Measurements from ENCODE around the gene ZNF609. TPM values are rescaled to one million over a fixed set of nuclear protein-coding genes. Genes with fewer than 3 reads are reported as not detected.

The ZNF609 gene
- total RNA-seq, 2 donors from 2014 or later = 13.4 to 23.7 TPM

DNA sequence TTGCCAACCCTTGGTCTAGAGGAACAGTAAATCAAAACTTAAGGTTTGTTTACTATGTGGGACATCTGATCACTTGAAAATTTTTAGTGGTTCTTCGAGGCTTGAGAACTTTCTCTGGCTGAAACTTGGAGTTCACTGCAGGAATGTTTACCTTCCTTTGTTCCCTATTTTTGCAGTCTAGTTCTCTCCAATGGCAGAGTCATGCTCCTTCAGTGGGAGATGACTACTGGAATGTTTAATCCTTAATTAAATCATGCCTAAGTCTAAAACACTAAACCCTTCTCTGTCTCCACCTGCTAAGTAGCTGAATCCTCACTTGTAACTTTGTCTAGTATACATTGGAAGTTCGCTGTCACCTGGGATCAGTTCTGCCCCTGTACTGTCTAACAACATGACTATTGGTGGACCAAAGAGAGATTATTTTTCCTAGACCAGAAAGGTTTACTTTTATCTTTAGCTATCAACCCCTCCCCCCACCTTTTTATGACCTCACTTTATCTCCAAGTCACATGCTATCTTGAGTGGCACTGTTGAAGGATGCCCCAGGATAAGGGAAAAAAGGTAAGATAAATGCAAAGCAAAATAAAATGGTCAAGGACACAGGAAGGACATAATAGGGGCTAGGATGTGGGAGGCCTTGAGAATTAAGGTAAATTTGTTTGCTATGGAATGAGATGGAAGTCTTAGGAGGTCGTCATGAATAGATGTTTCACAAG lies 1.2 kb upstream of the ZNF609 start:
- no peak for DNase-seq (ENCODE audit: low spot score)
- Histone ChIP-seq H3K27ac (no peak overlapping the region), H3K4me1 (peaks cover 3 to 33% of the 10 kb centered on the region in 2 donors)

DNA sequence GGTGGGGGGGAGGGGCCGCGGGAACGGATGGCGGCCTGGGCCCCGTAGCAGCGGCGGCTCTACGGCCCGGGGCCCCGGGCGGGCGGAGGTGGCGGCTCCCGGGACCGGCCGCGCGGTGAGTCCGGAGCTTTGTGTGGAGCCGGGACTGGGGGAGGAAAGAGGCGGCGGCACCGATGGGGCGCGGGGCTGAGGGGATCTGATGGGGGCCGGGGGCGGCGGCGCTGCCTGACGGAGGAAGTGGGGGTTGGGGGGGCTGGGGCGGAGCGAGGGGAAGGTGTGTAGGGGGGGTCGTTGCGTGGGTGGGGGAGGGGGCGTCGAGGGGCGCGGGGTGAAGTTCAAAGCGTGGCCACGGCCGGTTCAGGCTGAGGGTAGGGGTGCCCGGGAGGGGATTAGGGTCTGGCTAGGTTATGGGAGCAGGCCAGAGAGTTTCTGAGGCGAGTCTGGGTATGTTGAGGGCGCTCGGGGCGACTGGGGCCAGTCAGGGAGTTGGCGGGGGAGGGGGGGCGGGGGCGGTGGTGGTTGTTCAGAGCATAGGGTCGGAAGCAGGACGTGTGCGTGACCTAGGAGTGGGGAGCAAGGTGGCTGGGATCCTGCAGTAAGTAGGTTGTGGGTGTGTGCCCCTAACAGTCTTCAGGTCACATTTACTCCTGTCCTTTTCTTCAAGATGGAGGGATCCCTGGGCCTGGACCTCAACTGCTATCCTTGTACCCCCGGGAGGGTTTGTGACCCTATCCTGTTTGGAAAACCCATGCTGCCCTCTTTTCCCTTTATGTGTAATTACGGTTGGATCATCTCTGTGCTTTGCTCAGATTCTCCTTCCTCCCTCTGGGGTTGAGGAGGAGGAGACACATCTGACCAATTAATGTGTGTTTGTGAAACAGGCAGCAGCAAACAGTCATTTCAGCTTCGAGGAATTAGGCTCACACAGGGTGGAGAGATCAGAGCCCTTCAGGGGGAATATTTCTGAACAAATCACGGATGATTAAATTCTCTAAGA lies 644 bp downstream of the ZNF609 start:
- no peaks in the 10 kb centered on the region for H3K27me3 ChIP-seq
- H3K4me1 ChIP-seq = peaks cover 3 to 41% of the 10 kb centered on the region in 2 donors
- DNase-seq (ENCODE audit: low spot score) = no peak
- peak overlapping the region; percentile 82 to 84 for H3K4me3 ChIP-seq
- no peaks in the 10 kb centered on the region for H3K9me3 ChIP-seq
- H3K27ac ChIP-seq = peak overlapping the region; percentile 85 to 90
- TF ChIP-seq, protein P1, sequence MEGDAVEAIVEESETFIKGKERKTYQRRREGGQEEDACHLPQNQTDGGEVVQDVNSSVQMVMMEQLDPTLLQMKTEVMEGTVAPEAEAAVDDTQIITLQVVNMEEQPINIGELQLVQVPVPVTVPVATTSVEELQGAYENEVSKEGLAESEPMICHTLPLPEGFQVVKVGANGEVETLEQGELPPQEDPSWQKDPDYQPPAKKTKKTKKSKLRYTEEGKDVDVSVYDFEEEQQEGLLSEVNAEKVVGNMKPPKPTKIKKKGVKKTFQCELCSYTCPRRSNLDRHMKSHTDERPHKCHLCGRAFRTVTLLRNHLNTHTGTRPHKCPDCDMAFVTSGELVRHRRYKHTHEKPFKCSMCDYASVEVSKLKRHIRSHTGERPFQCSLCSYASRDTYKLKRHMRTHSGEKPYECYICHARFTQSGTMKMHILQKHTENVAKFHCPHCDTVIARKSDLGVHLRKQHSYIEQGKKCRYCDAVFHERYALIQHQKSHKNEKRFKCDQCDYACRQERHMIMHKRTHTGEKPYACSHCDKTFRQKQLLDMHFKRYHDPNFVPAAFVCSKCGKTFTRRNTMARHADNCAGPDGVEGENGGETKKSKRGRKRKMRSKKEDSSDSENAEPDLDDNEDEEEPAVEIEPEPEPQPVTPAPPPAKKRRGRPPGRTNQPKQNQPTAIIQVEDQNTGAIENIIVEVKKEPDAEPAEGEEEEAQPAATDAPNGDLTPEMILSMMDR (IDR thresholded peaks at IDR 0.05) = no peak
- H3K36me3 ChIP-seq = peaks cover 2% of the 10 kb centered on the region

More for the DNA sequence above, 1.2 kb upstream of the ZNF609 start:
- no peak overlapping the region for H3K4me3 ChIP-seq
- TF ChIP-seq, protein P1 (IDR thresholded peaks at IDR 0.05) = no peak
- H3K9me3 ChIP-seq = no peaks in the 10 kb centered on the region
- no peaks in the 10 kb centered on the region for H3K27me3 ChIP-seq
- peaks cover 20% of the 10 kb centered on the region for H3K36me3 ChIP-seq

DNA sequence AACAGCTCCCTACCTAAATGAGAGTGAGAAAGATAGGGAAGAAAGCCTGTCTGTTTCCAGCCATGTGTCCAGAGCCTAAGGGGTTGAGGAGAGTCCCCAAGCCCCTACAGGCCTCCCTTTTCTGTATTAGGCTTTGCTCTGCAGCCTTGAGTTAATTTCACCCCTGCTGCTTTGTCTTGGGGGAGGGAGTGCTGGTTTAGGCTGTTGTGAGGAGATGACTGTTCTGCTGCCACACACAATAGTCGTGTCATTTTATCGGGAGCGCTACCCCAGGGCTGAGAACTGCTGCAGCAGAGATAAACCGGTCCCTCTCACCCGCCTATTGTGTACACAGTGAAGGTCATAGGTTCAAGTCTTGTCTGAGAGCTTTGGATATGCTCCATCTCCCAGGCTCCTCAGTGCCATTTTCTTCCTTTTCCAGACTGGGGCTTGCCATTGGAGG lies 1.4 kb downstream of the ZNF609 start:
- TF ChIP-seq, protein P1 (IDR thresholded peaks at IDR 0.05) = no peak
- peak overlapping the region; percentile 82 to 84 for H3K4me3 ChIP-seq
- no peaks in the 10 kb centered on the region for H3K36me3 ChIP-seq
- no peak for DNase-seq (ENCODE audit: low spot score)
- H3K27me3 ChIP-seq = no peaks in the 10 kb centered on the region
- H3K27ac ChIP-seq = peak overlapping the region; percentile 85 to 90
- no peaks in the 10 kb centered on the region for H3K9me3 ChIP-seq
- H3K4me1 ChIP-seq = peaks cover 3 to 48% of the 10 kb centered on the region in 2 donors

DNA sequence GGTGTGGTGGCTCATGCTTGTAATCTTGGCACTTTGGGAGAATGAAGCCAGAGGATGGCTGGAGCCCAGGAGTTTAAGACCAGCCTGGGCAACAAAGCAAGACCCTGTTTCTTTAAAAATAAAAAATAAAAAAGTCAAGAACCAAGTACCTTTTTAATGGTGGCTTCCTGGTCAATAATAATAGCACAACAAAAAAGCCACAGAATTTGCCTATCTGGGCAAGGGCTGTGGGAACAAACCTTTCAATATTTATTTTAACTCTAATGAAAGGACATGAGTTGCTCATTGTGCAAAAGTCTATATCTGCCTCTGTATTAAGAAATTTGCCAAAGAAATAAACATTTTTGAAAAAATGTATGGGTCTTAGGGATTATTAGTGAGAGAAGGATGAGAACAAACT lies 2.1 kb downstream of the ZNF609 start:
- TF ChIP-seq, protein P1 (IDR thresholded peaks at IDR 0.05) = no peak
- peak overlapping the region in 1 of 2 donors; percentile 85 for H3K27ac ChIP-seq
- H3K4me3 ChIP-seq = no peak overlapping the region
- H3K36me3 ChIP-seq = no peaks in the 10 kb centered on the region
- H3K9me3 ChIP-seq = no peaks in the 10 kb centered on the region
- H3K27me3 ChIP-seq = no peaks in the 10 kb centered on the region
- DNase-seq (ENCODE audit: low spot score) = no peak
- H3K4me1 ChIP-seq = peaks cover 3 to 55% of the 10 kb centered on the region in 2 donors

DNA sequence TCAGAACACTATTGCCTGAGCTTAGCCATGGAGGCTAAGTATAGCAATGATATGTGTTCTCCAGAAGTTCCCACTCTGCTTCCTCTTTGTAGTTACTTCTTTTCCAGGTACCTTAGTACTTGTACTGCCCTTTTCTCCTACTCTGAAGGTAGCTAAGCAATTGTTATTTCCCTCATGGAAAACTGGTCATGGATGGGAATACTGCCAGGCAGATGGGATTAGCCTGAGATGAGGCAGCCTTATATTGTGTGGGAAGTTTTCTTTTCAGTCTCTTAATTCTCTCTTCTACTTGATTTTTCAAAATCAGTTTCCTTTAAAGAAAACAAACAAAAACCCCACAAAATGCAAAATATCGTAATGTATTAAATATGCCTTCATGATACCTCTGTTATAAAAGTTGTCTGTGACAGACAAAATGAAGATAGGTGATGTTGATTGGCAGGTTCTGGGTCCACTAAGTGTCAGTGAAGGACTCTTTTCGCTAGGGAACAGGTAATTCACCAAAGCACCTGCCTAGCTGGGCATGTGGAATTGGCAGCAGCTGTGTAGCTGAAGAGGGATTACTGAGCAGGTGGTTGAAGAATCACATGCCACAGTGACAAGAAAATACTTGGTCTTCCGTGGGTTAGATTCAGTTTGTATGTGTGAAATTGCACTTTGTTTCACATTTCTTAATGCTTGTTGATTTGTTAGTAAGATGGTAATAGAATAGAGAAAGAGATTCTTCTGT lies 4.1 kb downstream of the ZNF609 start:
- Histone ChIP-seq H3K27me3 (no peaks in the 10 kb centered on the region), H3K4me1 (peaks cover 3 to 58% of the 10 kb centered on the region in 2 donors), H3K9me3 (no peaks in the 10 kb centered on the region), H3K36me3 (no peaks in the 10 kb centered on the region), H3K27ac (peak overlapping the region in 1 of 2 donors; percentile 19), H3K4me3 (no peak overlapping the region)
- TF ChIP-seq, protein P1 (IDR thresholded peaks at IDR 0.05) = no peak
- DNase-seq (ENCODE audit: low spot score) = no peak
